Sciatic nerve (tissue), 2 donors: Measurements from ENCODE around the gene MCM5. TPM values are rescaled to one million over a fixed set of nuclear protein-coding genes. Genes with fewer than 3 reads are reported as not detected.
A peak's percentile ranks its signal among the peaks of the same experiment; 100 is the strongest.
"Not testable (repeated sequence)": the region's sequence is repeated elsewhere in the genome, so short reads cannot be mapped to it uniquely, and the experiment has no call there.

Experiments used
- ATAC-seq: fragments of 200-7000 bp; cut with Tn5 transposase; one replicate; pipeline ENCODE4 v1.9.1; 2020; ENCODE audit warnings: mild to moderate bottlenecking, moderate library complexity
- DNase-seq: peaks from one replicate; pipeline ENCODE4 v3.0.0-alpha.2; 2020; ENCODE audit warnings: low spot score
- intact Hi-C: fragments of 100-400 bp; cut with DNase I; formaldehyde crosslinking; loops from one replicate; pipeline ENCODE4 v1.14.2; 2022
- total RNA-seq: library from RNA; stranded (reverse); fragmentation: NEBNext Ultra II Directional; extraction: Animal tissue kit (Norgen Biotek cat#: 25700); gene quantifications from one replicate; pipeline ENCODE4 v1.2.1, GENCODE V29; 2021
- donor health status: DM: no; HTN: no; CAD: no.
- donor health status: DM: no; HTN: no; CAD: no.

MCM5 gene
- total RNA-seq, 1 donor from 2014 or later: 23.0 TPM

GRCh38 chr22:35424081-35424480, 24.1 kb downstream of the MCM5 start:
- DNase-seq (no peak), ATAC-seq (no peak)
- intact Hi-C loops: no loop called here

- ATAC-seq (no peak), DNase-seq (no peak)
- intact Hi-C loops: no loop called here
Measured at GRCh38 chr22:35424761-35425160, 24.8 kb downstream of the MCM5 start.

GRCh38 chr22:35425546-35425945, 25.6 kb downstream of the MCM5 start:
- intact Hi-C loops: no loop called here
- no peak for ATAC-seq
- DNase-seq: no peak

- intact Hi-C loops: no loop called here
- ATAC-seq (no peak), DNase-seq (no peak)
Measured at GRCh38 chr22:35425971-35426800, 26.2 kb downstream of the MCM5 start.

- intact Hi-C loops: no loop called here
- ATAC-seq (no peak), DNase-seq (no peak)
Measured at GRCh38 chr22:35426801-35427140, 26.8 kb downstream of the MCM5 start.

- intact Hi-C loops: loop anchor here (2.0 kb wide), 1 partner anchor 152 kb away; no protein-coding TSS in a partner anchor
Measured at GRCh38 chr22:35430897-35431322, 31.0 kb downstream of the MCM5 start.

GRCh38 chr22:35431483-35432227, 31.7 kb downstream of the MCM5 start:
- ATAC-seq: no peak
- no peak for DNase-seq
- intact Hi-C loops: loop anchor here (2.0 kb wide), 1 partner anchor 151 kb away; no protein-coding TSS in a partner anchor

More at GRCh38 chr22:35430897-35431322, 31.0 kb downstream of the MCM5 start:
- DNase-seq (peak; percentile 93), ATAC-seq (peak; percentile 97)

- DNase-seq: no peak
- ATAC-seq: no peak
- intact Hi-C loops: no loop called here
Measured at GRCh38 chr22:35432228-35432905, 32.4 kb downstream of the MCM5 start.

GRCh38 chr22:35434061-35434710, 34.2 kb downstream of the MCM5 start:
- ATAC-seq: no peak
- intact Hi-C loops: no loop called here
- no peak for DNase-seq

GRCh38 chr22:35435201-35435740, 35.3 kb downstream of the MCM5 start:
- intact Hi-C loops: no loop called here
- DNase-seq (no peak), ATAC-seq (no peak)

- ATAC-seq: no peak
- intact Hi-C loops: no loop called here
- DNase-seq: no peak
Measured at GRCh38 chr22:35436421-35436820, 36.5 kb downstream of the MCM5 start.

GRCh38 chr22:35437049-35437448, 37.1 kb downstream of the MCM5 start:
- intact Hi-C loops: no loop called here
- DNase-seq (no peak), ATAC-seq (no peak)

GRCh38 chr22:35438673-35439364, 38.9 kb downstream of the MCM5 start:
- intact Hi-C loops, ATAC-seq, DNase-seq: not testable (repeated sequence)

GRCh38 chr22:35439365-35439717, 39.4 kb downstream of the MCM5 start:
- intact Hi-C loops: no loop called here
- ATAC-seq (no peak), DNase-seq (no peak)

- intact Hi-C loops: no loop called here
- DNase-seq (no peak), ATAC-seq (no peak)
Measured at GRCh38 chr22:35440129-35440528, 40.2 kb downstream of the MCM5 start.

GRCh38 chr22:35441489-35442100, 41.7 kb downstream of the MCM5 start:
- no peak for ATAC-seq

GRCh38 chr22:35442471-35442870, 42.5 kb downstream of the MCM5 start:
- intact Hi-C loops: no loop called here
- ATAC-seq: no peak
- no peak for DNase-seq

More at GRCh38 chr22:35441489-35442100, 41.7 kb downstream of the MCM5 start:
- no peak for DNase-seq
- intact Hi-C loops: no loop called here

- DNase-seq (no peak), ATAC-seq (no peak)
- intact Hi-C loops: no loop called here
Measured at GRCh38 chr22:35443338-35443737, 43.4 kb downstream of the MCM5 start.
